Retinal pigment epithelial cell (primary cell): ENCODE data around the gene HOXA2.

Experiments used
- DNase-seq: peaks from one replicate; pipeline ENCODE4 v3.0.0-alpha.2; 2010; ENCODE audit warnings: low read depth
- H3K4me3 ChIP-seq: 2 replicates; pipeline ENCODE4 v1.5.1; 2011; ENCODE audit warnings: mild to moderate bottlenecking, low read length, control low read depth, moderate library complexity
- TF ChIP-seq, protein P1 (sequence below): conservative IDR thresholded peaks from 2 replicates; pipeline ENCODE4 v1.5.1; 2011; ENCODE audit warnings: low read depth, low read length, control low read depth, inconsistent platforms

HOXA2 gene

DNA sequence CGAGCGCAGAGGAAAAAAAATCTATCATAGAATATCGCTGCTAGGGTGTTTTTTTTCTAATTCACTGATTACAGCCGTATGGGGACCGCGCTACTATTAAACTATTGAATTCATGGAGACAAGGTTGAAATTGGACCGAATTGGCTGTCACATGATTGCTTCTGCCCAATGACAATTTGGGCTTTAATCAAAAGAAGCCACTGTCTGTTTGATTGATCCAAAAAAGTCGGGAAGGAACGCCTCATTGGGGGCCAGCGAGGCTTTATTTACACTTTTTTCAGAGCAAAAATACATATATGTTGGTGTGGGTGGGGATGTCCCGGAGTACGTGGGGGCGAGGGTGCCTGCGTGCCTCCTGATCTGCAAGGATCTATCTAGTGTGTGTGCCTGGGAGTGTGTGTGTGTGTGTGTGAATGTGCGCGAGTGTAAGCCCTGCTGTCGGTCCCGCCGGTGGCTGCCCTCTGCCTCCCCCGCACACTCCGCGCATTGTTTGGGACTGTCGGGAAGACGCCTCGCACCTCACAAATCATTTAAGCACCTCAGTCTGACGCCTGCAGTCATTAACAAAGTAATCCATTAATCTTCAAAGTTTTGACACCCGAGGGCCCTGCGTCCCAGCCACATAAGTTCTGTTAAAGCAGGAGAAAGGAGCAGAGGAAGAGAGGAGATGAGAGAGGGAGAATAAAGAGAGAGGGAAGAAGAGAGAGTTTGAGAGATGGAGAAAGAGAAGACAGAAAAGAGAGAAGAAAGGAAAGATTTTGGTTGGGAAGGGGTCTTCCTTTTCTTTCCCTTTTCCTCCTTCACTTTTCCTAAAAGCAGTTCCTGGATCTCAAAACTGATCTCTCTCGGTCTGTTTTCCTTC lies at the start of gene HOXA2:
Gene HOXA2, minus strand, starts transcription at position 103 of the 862 bp plus-strand sequence. CDS start 183 bp downstream, outside the sequence.
- TF ChIP-seq, protein P1, sequence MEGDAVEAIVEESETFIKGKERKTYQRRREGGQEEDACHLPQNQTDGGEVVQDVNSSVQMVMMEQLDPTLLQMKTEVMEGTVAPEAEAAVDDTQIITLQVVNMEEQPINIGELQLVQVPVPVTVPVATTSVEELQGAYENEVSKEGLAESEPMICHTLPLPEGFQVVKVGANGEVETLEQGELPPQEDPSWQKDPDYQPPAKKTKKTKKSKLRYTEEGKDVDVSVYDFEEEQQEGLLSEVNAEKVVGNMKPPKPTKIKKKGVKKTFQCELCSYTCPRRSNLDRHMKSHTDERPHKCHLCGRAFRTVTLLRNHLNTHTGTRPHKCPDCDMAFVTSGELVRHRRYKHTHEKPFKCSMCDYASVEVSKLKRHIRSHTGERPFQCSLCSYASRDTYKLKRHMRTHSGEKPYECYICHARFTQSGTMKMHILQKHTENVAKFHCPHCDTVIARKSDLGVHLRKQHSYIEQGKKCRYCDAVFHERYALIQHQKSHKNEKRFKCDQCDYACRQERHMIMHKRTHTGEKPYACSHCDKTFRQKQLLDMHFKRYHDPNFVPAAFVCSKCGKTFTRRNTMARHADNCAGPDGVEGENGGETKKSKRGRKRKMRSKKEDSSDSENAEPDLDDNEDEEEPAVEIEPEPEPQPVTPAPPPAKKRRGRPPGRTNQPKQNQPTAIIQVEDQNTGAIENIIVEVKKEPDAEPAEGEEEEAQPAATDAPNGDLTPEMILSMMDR = no peak
- no peak for DNase-seq
- H3K4me3 ChIP-seq = no peak within 1 kb of the TSS

DNA sequence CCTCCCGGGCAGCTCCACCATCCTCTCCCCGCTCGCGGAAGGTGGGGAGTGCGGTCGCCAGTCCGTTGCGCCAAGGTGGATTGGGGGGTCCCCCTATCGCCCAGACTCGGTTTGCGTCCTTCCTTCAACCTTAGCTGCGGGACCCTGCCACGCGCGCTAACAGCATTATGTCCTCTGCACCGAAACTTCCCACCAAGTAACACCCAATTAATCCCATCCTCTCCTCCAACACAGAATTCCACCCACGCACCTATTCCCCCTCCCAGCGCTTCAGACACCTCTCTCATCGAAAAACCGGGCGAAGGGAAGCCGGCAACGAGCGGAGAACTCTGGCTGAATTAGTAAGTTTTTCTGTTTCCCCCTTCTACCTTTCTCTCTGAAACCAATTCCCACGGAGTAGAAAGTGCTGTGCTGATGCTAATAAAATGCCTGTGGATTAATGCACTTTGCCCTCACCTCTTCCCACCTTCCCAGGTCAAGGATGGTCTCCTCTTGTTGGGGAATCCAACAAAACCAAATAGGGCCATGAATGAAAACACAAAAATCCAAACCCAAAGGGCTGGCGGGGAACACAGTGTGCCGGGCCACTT lies 49.0 kb upstream of the HOXA2 start:
- DNase-seq = no peak

DNA sequence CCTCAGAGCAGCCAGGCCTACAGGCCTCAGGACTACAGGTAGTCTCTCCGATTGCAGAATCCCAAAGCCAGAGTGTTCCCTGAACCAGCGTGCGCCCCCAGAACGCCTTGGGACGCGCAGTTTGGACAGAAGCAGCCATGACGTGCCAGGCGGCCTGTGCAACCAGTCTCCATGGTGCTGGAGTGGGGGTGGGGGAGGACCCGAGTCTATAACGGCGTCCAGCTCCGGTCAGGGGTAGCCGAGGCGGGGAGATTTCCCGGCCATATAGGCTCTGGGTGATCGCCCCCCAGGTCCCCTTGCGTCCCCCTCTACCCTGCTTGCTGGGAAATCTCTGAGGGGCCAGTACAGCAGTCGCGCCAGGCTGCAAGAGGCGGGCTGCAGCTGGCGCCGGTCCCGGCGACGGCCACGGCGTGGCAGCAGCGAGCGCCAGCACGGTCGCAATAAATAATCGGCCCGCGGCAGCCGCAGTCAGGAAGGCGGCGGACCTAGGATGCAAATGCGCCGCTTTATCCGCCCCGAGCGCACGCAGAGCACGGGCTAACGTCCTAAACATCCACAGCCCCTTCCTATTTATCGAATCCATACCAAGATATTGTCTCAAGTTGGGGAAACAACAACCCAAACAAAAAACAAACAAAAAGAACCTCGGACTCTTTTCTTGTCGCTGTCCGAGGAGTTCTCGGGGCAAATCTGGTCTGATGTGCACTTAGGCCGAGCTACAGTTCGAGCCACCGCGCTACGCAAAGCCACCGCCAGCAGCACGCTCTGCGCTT lies 48.3 kb upstream of the HOXA2 start:
- H3K4me3 ChIP-seq = no peak overlapping the region
- TF ChIP-seq, protein P1 = peak; percentile 68
- no peak for DNase-seq

More for the DNA sequence above, 49.0 kb upstream of the HOXA2 start:
- TF ChIP-seq, protein P1 = no peak
- H3K4me3 ChIP-seq = no peak overlapping the region

DNA sequence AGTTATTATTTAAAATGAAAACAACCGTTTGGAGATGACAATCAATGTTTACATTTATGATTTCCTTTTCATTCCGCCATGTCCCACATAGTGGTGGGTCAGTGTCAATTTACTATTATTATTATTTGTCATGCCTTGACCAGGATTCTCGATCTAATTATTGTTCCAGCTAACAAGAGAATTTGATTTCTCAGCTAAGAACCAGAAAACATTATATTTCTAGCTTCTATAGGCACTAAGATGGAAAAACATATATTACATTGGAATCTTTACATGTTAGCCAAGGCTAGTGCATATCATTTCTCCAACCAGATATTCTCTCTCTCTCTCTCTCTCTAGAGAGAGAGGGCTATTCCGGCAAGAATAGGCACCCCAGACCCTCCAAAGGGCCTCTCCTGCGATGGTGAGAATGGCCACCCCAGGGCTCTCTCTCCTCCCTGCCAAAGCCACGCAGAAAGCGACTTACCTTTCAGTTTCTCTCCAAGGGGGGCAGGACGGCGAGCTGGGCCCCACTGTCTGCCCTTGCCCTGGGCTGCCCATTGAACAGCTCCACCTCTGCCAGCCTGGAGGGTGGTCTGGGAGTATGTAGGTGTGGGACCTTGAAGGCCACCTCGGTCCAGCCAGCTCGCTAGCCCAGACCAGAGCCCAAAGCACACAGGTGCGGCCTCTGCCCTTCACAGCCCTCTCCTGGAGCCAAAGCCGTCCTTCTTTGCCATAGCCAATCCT lies 47.5 kb upstream of the HOXA2 start:
- H3K4me3 ChIP-seq = no peak overlapping the region
- DNase-seq = no peak
- TF ChIP-seq, protein P1 = no peak

DNA sequence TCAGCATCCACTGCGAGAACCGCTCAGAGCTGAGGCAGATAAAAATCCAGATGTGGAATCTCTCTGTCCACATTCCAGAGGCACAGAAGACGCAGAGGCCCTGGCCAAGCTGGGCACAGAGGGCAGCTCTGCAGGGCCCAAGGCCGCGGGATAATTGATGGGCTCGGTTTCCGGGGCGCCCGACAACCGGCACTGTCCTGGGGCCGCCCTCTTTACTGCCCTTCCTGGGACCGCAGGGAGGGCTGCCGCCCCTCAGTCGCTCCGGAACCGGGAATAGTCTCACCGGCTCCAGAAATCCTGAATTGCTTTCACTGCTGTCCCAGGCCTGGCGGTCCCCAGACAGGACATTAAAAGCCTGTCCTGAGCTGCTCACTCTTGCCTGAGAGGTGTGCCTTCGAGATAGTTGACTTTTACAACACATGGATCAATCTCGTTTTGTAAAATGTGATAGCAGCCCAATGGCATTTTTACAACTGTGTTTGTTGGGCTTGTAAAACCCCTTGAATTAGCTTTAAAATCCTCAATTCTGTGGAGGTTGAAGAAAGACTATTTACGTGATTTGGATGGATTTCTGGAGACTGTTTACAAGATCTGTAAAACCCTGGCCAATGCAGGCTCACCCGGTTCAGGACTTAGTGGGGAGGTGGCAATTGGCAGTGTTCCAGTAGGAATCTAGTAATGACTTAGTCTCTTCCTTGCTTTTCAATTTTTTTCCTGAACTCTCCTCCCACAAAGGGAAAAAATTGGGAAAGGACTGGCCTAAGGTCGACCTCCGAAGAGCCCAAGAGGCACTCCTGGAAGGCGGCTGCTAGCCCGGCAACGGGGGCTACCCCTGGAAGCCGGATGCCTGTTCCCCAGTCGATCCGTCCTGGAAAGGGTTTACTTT lies 46.5 kb upstream of the HOXA2 start:
- DNase-seq = no peak
- H3K4me3 ChIP-seq = no peak overlapping the region
- TF ChIP-seq, protein P1 = no peak
